Body of pancreas (tissue), 4 donors: ENCODE data around the gene GOSR1. TPM values are rescaled to one million over a fixed set of nuclear protein-coding genes. Genes with fewer than 3 reads are reported as not detected.
"Not testable (repeated sequence)": the region's sequence is repeated elsewhere in the genome, so short reads cannot be mapped to it uniquely, and the experiment has no call there.

Source experiments
- ATAC-seq: fragments of 150-250 bp; one replicate; pipeline ENCODE4 v1.9.1; 2016
- DNase-seq, 4 donors: peaks; one replicate each; pipeline ENCODE4 v3.0.0-alpha.2; 2019
- H3K27ac ChIP-seq, 4 donors: fragments of 200-600 bp; sonication (generic); 1 replicate in 3 of 4; 2 replicates in 1 of 4; pipeline versions ENCODE4 v1.5.1 to v1.6.1; 2016 to 2019; ENCODE audit warnings: mild to moderate bottlenecking in 1 of 4, mixed read lengths in 1 of 4, moderate library complexity in 1 of 4
- H3K27me3 ChIP-seq, 2 donors: fragments of 200-600 bp; sonication (generic); one replicate each; pipeline ENCODE4 v1.6.0; 2016; ENCODE audit warnings: mild to moderate bottlenecking in 1 of 2
- H3K36me3 ChIP-seq, 2 donors: fragments of 200-600 bp; sonication (generic); replicated peaks in 1 of 2; 2 replicates each; pipeline ENCODE4 v1.5.1; 2016; ENCODE audit warnings: low read depth in 2 of 2; ENCODE audit not compliant: insufficient read depth in 1 of 2
- H3K4me1 ChIP-seq: fragments of 200-600 bp; sonication (generic); one replicate; pipeline ENCODE4 v1.6.0; 2016
- H3K4me3 ChIP-seq, 2 donors: fragments of 200-600 bp; sonication (generic); 1 replicate in 1 of 2; 2 replicates in 1 of 2; pipeline ENCODE4 v1.5.1; 2016 to 2019
- H3K9me3 ChIP-seq, 3 donors: fragments of 200-600 bp; sonication (generic); 1 replicate in 2 of 3; 2 replicates in 1 of 3; pipeline ENCODE4 v1.5.1; 2016
- POLR2A ChIP-seq, 3 donors: fragments of 450-650 bp; IDR thresholded peaks; one replicate each; pipeline ENCODE4 v1.6.1; 2016; ENCODE audit warnings: antibody characterized with exemption in 3 of 3, mild to moderate bottlenecking in 2 of 3
- WGBS, 2 donors: methylation state at CpG; one replicate each; pipeline ENCODE4 v1.1.5; 2017; 5-methylcytosine and 5-hydroxymethylcytosine counted together
- intact Hi-C: fragments of 100-400 bp; cut with DNase I; formaldehyde crosslinking; loops from one replicate; pipeline ENCODE4 v1.15.1; 2023
- total RNA-seq, 2 donors: library from RNA; depleted of rRNA; stranded (reverse); fragments of >200 nt; gene quantifications; one replicate each; pipeline ENCODE4 v1.1.0, GENCODE V29; 2016
- TF ChIP-seq, protein P1 (sequence below), 7 experiments: fragments of 450-650 bp in 4 of 7; fragments of 200-600 bp in 3 of 7; sonication (generic) in 3 of 7; IDR thresholded peaks; one replicate each; pipeline ENCODE4 v1.5.1; 2016 to 2019; ENCODE audit warnings: antibody characterized with exemption in 7 of 7

The GOSR1 gene
- total RNA-seq, 2 donors from 2014 or later, result 20.8 to 24.1 TPM

DNA sequence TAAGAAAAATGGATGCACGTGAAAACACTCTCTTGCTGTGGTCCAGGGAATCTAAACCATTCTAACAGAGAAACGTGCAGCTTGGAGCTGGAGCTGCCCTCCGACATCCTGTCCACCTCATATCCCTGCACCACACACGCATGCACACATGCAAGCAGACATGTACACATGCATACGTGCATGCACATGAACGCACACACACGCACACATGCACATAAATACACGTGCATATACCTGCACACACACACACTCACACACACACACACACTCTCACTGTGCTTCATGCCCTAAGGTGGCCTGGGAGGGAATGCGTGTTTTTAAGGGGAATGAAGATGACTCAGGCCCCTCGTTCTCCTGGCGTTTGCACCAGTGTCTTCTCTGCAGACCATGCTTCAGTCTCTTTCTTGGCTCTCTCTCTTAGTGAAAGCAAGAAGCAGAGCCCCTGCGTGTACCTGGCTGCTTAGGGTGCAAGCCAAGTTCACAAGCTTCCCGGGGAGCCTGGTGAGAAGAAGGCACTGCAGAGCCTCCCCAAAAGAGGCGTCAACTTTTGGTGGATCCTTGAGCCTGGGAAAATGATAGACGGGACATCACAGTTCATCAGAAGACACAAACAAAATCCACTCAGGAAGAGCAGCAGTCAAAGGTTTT, 72.8 kb downstream of the GOSR1 start:
- Histone ChIP-seq H3K9me3 (no peaks in the 10 kb centered on the region), H3K4me1 (no peaks in the 10 kb centered on the region), H3K4me3 (no peak overlapping the region), H3K36me3 (no peaks in the 10 kb centered on the region), H3K27ac (no peak overlapping the region), H3K27me3 (no peaks in the 10 kb centered on the region)
- no peak for TF ChIP-seq POLR2A (IDR thresholded peaks at IDR 0.05)
- TF ChIP-seq, protein P1, sequence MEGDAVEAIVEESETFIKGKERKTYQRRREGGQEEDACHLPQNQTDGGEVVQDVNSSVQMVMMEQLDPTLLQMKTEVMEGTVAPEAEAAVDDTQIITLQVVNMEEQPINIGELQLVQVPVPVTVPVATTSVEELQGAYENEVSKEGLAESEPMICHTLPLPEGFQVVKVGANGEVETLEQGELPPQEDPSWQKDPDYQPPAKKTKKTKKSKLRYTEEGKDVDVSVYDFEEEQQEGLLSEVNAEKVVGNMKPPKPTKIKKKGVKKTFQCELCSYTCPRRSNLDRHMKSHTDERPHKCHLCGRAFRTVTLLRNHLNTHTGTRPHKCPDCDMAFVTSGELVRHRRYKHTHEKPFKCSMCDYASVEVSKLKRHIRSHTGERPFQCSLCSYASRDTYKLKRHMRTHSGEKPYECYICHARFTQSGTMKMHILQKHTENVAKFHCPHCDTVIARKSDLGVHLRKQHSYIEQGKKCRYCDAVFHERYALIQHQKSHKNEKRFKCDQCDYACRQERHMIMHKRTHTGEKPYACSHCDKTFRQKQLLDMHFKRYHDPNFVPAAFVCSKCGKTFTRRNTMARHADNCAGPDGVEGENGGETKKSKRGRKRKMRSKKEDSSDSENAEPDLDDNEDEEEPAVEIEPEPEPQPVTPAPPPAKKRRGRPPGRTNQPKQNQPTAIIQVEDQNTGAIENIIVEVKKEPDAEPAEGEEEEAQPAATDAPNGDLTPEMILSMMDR (IDR thresholded peaks at IDR 0.05), result no peak
- ATAC-seq (no peak), DNase-seq (no peak)
- intact Hi-C loops, result no loop called here
- WGBS, 2 donors, result 75 to 82% methylated on average over 14 to 15 of the region's 15 CpGs

DNA sequence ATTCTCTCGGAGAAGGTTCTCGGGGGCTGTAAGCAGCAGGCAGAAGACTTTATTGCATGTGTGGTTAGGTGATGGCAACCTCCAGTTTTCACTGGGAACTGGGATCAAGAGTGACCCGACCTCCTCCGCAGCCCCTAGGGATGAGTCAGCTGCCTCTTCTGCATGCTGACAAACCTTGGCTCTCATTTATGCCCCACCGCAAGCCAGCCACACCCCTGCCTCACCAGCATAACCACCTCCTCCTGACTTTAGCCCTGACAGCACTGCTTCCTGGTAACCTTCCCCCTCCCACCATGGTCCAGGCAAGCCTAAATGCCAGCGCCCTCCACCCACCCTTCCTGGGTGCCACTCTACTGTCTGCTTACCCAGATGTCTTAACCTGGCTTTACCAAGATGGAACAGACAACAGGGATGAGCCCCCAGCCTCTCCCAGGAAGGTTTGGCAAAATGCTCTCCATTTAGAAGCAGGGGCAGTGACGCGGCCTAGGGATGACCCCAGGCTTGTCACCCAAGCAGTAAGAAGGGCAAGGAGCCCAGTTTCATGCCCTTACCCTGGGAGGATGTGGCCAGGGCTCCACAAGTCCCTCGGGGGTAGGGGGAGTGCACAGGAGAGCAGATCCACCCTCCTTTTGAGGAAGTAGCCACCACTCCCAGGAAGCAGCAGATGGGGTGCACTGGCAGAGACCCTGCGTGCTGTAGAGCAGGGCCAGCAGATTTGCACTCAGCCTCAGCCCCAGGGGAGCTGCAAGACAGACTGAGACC, 73.5 kb downstream of the GOSR1 start:
- intact Hi-C loops, result no loop called here
- ATAC-seq, result no peak
- WGBS, 2 donors, result 71 to 75% methylated on average over 8 to 10 of the region's 10 CpGs
- no peaks in the 10 kb centered on the region for H3K27me3 ChIP-seq
- no peak for DNase-seq
- no peaks in the 10 kb centered on the region for H3K9me3 ChIP-seq
- TF ChIP-seq, protein P1 (IDR thresholded peaks at IDR 0.05), result no peak
- no peak for TF ChIP-seq POLR2A (IDR thresholded peaks at IDR 0.05)
- no peak overlapping the region for H3K4me3 ChIP-seq
- no peak overlapping the region for H3K27ac ChIP-seq
- no peaks in the 10 kb centered on the region for H3K36me3 ChIP-seq
- H3K4me1 ChIP-seq, result no peaks in the 10 kb centered on the region

DNA sequence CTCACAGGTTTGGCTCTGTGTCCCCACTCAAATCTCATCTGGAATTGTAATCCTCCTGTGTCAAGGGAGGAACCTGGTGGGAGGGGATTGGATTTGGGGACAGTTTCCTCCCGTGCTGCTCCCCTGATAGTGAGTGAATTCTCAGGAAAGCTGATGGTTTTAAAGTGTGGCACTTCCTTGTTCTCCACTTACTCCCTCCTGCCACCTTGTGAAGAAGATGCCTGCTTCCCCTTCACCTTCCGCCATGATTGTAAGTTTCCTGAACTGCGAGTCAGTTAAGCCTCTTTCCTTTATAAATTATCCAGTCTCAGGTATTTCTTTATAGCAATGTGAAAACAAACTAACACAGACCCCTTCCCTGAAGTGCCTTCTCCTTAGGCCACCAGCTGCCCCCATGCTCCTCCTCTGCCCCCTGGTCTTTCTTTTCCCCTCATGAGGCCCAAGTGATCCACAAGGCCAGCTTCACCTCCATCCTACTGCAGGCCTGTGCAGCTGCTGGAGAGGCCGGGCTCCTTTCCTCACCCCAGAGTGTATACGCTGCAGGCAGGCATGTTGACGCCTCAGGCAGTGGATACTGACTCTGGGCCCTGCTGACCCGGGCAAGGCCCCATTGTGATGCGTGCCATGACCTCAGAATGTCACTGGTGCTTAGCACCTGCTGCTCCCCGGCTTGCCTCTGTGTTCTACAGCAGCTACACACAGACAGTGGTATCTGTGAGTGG, 74.2 kb downstream of the GOSR1 start:
- H3K4me3 ChIP-seq, ATAC-seq, H3K27ac ChIP-seq, H3K4me1 ChIP-seq, H3K9me3 ChIP-seq, H3K27me3 ChIP-seq, intact Hi-C loops, DNase-seq, H3K36me3 ChIP-seq: not testable (repeated sequence)
- 74 to 86% methylated on average over 7 to 9 of the region's 9 CpGs for WGBS, 2 donors

DNA sequence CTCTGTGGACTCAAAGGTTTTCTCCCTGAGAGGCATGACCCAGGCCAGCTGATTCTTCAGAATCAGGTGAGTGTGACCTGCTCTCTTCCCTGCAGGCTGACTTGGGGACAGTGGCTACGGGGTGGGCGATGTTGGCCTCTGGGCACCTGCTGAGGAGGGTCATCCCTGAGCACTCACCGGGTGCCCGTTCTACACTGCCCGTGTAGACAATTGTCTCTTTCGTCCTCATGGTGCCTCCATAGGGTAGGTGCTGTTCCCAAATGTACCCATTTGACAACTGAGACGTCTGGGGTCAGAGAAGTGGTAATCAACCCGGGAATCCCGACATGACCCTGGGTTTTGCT, 74.8 kb downstream of the GOSR1 start:
- Histone ChIP-seq H3K27me3 (no peaks in the 10 kb centered on the region), H3K4me3 (no peak overlapping the region), H3K9me3 (no peaks in the 10 kb centered on the region), H3K27ac (no peak overlapping the region), H3K4me1 (no peaks in the 10 kb centered on the region), H3K36me3 (no peaks in the 10 kb centered on the region)
- no peak for ATAC-seq
- intact Hi-C loops, result no loop called here
- 69 to 80% methylated on average over 5 to 9 of the region's 9 CpGs for WGBS, 2 donors
- no peak for DNase-seq
- TF ChIP-seq, protein P1 (IDR thresholded peaks at IDR 0.05), result no peak
- no peak for TF ChIP-seq POLR2A (IDR thresholded peaks at IDR 0.05)

DNA sequence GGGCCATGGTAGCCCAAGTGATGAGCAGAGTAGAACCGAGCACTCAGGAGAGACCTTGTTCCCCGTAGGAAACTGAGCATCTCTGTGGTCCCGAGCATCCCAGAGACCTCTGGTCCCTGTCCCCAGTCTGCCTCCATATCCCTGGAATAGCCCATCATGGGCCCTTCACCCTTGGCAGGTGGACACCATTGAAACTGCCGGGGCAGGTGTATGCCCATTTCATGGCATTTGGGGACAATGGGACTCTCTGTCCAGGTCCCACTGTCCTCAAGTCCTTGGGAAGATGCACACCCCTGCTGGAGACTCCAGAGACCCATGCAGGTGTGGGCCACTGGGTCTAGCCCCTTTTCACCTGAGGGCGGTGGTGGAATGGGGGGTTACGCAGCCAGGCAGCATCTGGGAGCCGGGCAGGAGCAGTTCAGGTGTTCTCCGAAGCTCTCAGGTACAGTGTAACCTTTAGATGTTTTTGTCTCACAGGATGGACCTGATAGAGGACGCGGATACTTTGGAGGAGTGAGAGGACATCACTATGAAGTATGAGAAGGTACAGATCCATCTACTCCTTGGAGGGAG, 75.9 kb downstream of the GOSR1 start:
- H3K9me3 ChIP-seq, result no peaks in the 10 kb centered on the region
- no peaks in the 10 kb centered on the region for H3K4me1 ChIP-seq
- TF ChIP-seq POLR2A (IDR thresholded peaks at IDR 0.05), result no peak
- TF ChIP-seq, protein P1 (IDR thresholded peaks at IDR 0.05), result no peak
- ATAC-seq (no peak), DNase-seq (no peak)
- intact Hi-C loops, result no loop called here
- no peak overlapping the region for H3K4me3 ChIP-seq
- WGBS, 2 donors, result 83 to 86% methylated on average over 8 to 10 of the region's 10 CpGs
- no peak overlapping the region for H3K27ac ChIP-seq
- H3K27me3 ChIP-seq, result no peaks in the 10 kb centered on the region
- H3K36me3 ChIP-seq, result no peaks in the 10 kb centered on the region

DNA sequence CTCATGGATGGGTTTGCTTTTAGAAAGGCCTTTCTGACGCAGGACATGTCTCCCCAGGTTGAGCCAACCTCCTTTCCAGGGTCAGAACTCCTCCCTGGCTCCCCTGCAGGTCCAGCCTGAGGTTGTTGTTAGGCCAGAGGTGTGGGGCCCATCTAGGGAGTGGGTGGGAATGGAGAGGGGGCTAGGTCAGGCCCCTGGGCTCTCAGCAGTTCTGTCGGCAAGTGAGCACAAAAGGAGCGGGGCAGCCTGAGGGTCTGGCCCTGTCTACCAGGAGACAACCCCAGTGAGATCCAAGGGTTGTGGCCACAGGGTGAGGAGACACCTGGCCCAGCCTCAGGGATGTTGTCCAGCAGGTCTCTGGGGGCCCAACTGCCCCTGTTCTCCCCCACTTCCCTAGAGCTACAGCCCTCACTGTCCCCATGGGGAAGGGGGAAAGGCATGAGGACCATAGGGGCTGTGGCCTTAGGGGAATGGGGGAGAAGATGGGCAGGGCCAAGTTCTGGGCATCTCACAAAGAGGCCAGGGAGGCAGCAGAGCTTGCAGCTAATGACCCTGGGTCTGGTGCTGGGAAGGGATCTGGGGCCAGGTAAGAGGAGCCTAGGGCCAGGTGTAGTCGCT, 76.7 kb downstream of the GOSR1 start:
- DNase-seq, H3K27me3 ChIP-seq, H3K9me3 ChIP-seq, H3K4me1 ChIP-seq, H3K27ac ChIP-seq, H3K36me3 ChIP-seq, H3K4me3 ChIP-seq, intact Hi-C loops, ATAC-seq: not testable (repeated sequence)
- 82 to 90% methylated on average over 2 to 4 of the region's 4 CpGs for WGBS, 2 donors
